ENCODE data around the gene S1PR3.

S1PR3 gene

DNA sequence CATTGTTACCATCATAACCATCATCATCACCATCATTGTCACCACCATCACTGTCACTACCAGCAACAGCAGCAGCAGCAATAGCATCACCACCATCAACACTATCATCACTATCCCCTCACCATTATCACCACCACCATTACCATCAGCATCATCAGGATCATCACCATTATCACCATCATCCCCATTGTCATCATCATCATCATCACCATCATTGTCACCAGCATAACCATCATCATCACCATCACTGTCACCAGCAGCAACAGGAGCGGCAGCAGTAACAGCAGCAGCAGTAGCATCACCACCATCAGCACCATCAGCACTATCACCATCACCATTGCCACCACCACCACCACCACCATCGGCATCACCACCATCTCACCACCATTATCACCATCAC lies 48.4 kb downstream of the S1PR3 start:
- no peak for DNase-seq

DNA sequence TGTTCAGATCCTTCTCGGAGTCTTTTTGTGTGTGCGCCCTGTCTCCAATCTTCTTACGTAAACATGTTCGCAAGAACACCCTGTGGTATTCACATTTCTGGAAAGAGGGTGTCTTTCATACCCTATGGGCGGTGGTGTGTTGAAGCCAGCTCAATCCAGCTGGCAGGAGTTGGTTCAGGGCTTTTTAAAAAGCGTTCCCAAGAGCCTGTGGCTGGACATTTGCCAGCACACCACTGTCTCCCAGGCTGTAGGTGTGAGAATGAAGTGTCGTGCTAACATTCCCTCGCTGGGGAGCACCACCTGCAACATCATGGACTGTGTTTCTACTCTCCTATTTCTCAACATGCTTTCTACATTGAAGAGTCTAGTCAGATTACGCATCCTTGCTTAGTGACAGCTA lies 51.7 kb downstream of the S1PR3 start:
- no peak for DNase-seq

DNA sequence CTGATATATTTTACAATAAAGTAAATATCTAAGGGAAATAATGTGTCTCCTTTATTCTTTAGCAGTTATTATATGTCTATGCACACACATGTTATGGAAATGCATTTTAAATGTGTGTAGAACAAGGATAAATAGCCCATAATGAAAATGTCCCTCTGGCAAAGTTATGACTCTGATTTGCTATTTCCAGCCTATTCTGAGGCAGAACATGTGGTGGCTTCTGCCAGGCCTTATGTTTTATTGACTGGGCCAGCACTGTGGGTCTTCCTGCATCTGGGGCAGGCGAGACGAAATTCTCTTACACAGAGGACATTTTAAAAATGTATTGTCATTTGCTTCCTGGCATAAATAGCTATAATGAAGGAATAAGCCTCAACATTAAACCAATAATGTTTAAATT lies 52.8 kb downstream of the S1PR3 start:
- no peak for DNase-seq

DNA sequence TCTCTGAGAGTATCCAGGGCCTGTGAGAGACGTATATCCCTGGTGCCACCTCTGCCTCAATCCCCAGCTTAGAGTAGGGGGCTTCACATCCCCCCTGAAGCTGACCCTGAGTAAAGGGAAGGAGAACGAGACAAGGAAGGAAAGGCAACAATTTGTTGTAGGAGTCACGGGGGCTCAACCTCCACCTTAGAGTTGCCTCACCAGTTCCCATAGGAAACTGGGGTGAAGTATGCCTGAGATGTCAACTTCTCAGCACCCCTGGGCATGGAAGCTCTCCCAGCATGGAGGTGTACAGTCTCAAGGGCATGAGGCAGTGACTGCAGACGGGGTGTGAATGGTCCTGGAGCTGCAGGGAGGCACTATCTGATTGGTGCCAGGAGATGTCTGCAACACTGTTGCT lies 53.6 kb downstream of the S1PR3 start:
- no peak for DNase-seq

DNA sequence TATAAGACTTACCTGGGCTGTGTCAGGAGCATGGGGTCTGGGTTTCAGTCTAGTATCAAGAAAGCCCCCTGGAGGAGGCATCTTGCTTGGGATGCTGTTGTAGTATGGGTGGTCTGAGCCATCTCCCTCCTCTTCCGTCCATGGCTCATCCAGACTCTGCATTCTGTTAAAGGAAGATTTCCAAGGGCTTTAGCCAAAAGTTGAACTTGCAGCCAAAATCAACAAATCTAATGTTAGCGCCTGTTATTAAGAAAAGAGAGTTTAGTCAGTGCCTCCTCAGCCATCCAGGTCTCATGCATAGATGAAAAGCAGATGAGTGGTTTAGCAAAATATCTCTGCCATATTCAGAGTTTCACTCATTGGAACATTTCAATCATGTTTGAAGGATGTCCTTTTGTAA lies 55.6 kb downstream of the S1PR3 start:
- no peak for DNase-seq

DNA sequence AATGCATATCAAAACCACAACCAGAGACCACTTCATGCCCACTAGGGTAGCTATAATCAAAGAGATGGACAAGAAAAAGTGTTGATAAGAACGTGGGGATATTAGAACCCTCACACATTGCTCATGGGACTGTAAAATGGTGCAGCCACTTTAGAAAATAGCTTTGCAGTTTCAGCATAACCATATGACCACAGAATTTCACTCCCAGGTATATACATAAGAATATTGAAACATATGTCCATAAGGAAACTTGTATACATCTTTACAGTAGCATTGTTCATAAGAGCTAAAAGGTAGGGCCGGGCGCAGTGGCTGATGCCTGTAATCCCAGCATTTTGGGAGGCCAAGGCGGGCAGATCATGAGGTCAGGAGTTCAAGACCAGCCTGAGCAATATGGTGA lies 56.4 kb downstream of the S1PR3 start:
- no peak for DNase-seq

DNA sequence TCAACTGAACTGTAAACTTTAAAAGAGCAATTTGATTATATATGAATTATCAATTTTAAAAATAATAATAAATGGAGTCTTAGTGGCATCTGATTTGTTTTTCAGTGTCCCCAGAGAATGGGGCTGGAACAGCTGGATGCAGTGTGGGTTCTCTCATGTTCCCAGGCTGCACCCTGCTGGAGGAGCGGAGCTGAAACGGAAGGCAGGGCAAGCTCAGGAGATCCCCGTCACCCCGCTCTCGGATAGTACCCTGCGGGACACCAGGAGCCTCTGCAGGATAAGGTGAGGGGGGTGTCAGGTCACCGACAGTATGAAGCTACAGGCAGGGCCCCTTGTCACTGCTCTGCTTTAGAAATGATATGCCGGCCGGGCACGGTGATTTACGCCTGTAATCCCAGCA lies 57.3 kb downstream of the S1PR3 start:
- DNase-seq, result no peak

DNA sequence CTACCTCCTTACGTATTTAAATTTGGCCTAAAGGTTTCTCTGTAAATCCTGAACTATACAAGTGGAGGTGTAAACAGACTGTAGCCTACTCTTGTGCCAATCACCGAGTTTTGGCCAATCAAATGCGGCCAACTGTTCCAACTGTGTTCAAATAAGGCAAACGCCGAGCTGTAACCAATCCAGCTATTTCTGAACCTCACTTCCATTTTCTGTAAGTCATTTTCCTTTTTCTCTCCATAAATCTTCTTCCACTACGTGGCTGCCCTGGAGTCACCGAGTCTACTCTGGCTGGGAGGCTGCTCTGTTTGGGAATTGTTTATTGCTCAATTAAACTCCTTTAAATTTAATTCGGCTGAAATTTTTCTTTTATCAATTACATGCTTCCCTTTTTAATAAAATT lies 58.4 kb downstream of the S1PR3 start:
- DNase-seq, result no peak

DNA sequence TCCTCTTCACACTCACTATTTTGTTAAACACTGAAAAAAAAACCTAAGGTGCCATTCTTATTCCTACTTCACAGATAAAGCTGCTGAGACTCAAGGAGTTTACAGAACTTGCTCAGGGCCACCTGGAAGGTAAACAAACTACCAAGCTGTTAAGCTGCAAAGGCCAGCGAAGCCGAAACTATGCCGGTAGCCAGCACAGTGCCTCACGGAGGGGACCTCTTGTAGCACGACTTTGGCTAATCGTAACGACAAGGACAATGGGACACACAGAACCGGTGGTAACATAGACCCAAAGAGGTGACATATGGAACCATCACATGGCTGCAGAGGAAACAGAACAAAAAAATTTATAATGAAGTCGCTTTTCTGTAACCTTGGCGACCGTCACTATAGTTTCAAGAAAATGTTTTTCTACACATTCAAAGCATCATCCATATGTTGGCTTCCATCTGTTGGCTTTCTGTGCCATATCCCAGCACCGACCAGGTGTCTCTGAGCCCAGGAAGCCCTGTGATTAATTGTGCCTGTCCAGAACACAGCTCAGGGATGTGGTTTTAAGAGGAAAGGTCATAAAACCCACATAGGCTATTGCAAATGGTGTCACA lies 60.3 kb downstream of the S1PR3 start:
- no peak for DNase-seq

DNA sequence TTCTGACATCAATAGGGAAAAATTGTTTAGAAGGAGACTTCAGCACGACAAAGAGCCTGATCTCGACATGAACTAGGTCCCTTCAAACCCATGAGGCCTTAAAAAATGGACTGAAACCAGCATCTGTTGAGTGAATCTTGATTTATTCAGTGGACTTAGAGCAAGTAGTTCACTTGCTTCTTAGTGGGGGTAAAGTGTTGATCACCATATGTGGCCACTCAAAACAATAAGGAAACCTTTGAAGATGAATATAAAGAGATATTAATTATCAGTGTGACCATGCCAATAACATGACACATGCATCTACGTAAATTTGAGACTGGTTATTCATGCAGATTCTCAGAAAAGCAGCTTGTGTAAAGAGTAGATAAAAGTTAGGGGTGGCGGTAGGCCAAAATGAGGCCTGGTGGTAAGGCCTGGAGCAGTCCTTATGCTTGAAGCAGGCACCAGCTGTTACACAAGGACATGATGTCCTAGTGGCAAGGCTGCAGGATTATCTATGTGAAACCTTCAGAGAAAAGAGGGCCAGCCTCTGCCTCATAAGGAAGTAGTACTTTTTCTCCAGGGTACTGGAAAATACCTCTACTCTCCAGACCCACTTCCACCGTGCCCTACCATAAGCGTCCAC lies 61.3 kb downstream of the S1PR3 start:
- no peak for DNase-seq

DNA sequence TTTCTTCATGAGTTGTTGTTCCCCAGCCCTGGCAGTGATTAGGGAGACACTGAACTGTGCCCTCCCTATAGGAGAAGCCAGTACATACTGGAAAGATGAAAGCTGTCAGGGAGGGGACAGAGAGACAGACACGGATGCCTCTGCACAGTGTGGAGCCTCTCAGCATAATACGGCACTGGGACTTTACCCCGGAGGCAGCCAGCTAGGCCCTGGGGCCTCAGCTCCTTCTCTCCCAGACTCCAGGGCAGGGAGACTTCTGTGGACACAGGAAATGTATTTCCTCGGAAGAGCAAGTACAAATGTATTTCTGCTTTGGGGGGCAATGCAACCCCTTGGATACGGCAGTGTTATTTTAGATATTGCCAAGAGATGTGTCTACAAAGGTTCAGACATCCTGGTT lies 62.0 kb downstream of the S1PR3 start:
- no peak for DNase-seq
